NCI-H345 (cell line): Measurements from ENCODE around the gene FLNA.

Experiments
- DNase-seq: peaks from one replicate; lab custom pipeline; 2025; lab: John Stamatoyannopoulos, UW

The FLNA gene

GRCh38 chrX:154375156-154375504 lies 696 bp upstream of the FLNA start:
- DNase-seq, result no peak

- peak; percentile 72 for DNase-seq
Observed at GRCh38 chrX:154373340-154374306, 811 bp downstream of the FLNA start.

DNA sequence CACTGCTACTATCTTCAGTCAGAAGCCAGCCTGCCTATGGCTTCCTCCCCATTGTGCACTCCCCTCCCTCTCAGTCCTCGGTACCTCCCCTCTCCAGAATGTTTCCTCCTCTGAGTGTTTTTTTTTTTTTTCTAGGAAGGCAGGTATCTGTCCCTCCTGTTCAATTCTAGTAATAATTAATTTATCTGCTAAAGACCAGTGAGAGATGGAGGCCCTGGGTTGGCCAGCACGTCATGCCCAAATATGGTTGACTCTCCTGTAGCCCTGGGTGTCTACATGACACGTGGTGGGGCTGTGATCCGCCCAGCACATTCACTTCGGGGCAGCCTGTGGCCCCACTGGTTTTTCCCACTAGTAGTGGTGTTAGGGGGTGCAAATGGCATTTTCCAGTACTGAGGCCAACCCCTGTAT lies 1.8 kb downstream of the FLNA start:
- no peak for DNase-seq

GRCh38 chrX:154371789-154372300 lies 2.6 kb downstream of the FLNA start:
- DNase-seq, result peak; percentile 35

- DNase-seq, result peak; percentile 93
Observed at GRCh38 chrX:154371017-154371788, 3.2 kb downstream of the FLNA start.

DNA sequence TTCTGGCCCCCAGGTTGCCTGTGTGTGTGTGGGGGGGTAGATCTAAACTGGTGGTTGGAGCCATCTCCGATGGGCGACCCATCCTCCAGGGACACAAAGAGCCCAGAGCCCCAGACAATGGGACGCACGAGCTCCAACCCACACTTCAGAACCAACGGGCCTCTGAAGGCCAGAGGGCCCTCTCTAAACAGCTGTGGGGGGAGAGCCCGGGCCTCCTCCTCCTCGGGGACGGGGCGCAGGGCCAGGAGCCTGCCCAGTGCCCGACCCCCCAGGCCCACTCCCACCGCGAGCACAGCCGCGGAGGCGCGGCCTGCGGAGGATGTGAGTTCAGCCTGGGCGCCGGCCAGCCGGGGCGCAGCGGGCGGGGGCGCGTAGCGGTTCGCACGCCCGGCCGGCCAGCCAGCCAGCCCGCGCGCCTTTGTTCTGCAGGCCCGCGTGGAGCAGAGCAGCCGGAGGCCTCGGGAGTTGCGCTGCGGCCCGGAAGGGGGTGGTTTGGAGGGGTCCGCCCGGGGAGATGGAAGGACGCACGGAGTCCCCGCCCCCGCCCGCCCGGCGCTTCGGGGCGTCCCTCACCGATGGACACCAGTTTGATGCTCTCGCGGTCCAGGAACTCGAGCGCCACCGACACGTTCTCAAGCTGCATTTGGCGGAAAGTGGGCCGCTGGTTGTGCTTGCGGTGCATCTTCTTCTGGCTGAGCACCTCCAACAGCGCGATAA lies 4.0 kb downstream of the FLNA start:
- no peak for DNase-seq

DNA sequence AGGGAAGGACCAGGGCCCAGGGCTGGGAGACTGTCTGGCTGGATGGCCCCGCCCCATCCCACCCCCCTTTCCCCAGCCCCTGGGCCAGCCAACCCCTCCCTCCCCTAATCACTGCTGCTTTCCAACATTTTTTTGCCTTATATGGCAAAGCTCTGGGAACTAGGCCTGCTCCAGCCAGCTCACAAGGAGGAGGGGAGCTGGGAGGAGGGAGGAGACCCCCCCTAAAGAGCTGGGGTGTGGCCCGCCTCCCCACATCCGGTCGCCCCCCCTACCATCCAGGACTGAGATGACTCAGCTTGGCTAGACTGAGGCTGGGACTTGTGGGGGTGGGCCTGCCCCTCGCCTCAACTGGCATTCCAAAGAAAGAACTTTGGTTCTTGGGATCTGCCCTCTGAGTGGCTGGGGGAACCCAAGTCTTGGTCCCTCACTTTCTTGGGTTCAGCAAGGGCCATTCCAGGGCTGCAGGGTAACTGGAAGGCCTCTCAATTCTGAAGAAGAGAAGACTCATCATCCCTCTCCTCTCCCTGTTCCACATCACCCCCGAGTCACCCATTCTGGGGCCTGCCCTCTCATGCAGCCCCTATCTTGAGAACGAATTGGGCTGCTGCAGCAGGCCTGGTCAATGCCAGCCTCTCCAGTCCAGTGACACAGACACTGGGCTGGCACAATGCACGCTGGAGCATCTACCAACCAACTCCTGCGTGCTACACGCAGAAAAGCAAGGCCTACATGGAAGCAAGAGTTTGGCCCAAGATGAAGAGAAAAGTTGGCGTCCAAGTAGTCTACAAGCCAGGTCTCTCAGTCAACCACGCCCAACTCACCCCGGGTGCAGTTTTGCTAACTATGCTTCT lies 4.8 kb downstream of the FLNA start:
- DNase-seq, result peak; percentile 35

DNA sequence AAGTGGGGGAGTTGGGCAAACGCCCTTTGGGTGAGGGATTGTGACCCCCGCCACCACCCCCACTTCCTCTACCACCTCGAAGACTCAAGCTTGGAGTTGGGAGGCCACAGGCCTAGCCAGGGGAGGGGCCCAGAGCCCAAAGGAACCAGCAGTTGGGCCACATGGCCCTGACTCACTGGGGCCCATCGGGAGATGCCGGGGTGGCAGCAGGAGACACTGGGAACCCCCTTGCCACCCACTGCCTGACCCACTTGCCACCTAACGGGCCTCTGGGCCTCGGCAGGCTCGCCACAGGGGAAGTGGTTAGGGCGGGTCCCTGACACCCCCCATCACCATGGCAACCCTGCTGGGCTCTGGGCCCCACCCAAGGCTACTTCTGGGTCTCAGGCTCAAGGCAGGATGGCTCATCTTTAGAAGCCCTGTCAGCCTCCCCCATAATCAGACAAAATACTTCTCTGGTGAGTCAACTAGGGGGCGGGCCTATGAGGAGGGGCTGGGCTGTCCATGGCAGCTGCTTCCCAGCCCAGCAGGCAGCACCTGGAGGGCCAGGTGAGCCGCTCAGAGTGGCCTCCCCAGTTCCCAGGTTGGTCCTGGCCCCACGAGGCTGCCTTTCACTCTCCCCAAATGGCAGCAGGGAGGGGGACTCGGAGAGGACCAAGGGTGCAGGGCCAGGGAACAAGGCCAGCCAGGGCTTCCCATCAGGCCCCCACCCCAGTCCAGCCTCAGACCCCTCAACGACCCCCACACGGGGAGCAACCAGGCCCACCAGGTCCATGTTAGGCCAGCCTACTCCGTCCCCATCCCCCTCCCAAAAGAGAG lies 5.6 kb downstream of the FLNA start:
- peak; percentile 58 for DNase-seq

DNA sequence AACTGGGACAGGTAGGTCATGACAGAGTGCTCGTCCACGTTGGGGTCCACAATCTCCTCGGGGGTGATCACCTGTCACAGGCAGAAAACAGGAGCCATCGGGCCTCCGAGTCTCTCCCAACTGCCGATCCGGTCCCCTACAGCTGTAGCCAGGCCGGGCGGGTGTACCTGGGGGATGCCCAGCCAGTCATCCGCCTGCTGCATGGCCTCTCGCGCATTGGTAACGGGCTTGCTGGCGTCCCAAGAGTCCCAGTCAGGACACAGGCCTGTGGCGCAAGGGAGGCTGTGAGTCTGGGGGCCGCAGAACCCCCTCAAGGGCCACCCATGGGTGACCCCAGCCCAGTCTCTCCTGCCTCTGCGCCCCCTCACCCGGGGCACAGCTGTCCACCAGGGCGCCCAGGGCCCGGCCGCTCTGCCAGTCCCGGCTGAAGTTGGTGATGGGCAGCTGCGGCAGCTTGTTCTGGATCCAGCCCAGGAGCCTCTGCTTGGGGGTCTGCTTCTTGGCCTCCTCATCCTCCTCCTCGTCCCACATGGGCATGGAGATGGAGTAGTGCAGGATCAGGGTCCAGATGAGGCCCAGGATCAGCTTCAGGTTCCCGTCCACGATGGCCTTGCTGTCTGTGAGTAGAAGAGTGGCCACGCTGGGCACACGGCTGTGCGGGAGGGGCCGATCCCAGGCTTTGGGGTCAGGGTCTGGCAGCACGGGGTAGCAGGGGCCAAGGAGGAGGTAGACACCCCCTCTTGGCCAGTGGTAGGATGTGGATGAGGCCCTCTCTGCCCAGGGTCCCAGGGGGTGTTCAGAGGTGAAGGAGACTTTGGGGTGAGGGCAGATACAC lies 6.7 kb downstream of the FLNA start:
- DNase-seq, result no peak

- DNase-seq, result no peak
Observed at GRCh38 chrX:154366666-154367055, 7.8 kb downstream of the FLNA start.

DNA sequence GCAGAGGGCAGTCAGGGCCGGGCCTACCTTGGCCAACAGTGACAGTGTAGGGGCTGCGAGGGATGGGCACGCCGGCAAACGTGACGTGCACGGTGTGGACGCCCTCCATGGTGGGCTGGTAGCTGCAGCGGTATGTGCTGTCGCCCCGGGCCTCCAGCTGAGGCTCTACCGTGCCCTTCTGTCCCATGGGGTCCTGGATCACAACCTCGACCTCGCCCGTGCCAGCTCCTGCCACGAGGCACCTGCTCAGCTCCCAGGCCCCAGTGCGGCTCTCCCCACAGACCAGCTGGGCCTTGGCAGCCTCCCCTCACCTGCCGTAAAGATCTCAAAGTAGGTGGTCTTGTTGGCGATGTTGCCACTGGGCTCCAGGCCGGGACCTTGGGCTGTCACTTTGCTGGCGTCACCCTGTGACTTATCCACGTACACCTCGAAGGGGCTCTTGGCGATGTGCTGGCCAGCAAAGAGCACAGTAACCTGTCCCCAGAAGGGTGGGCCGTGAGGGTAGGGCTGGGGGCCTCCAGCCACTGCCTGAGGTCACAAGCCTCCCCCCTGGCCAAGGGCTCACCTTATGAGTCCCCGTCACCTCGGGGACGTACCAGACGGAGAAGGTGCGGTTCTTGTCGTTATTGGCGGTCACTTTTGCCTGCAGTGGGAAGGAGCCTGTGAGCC lies 8.3 kb downstream of the FLNA start:
- DNase-seq, result no peak

- no peak for DNase-seq
Observed at GRCh38 chrX:154365052-154365600, 9.3 kb downstream of the FLNA start.

DNA sequence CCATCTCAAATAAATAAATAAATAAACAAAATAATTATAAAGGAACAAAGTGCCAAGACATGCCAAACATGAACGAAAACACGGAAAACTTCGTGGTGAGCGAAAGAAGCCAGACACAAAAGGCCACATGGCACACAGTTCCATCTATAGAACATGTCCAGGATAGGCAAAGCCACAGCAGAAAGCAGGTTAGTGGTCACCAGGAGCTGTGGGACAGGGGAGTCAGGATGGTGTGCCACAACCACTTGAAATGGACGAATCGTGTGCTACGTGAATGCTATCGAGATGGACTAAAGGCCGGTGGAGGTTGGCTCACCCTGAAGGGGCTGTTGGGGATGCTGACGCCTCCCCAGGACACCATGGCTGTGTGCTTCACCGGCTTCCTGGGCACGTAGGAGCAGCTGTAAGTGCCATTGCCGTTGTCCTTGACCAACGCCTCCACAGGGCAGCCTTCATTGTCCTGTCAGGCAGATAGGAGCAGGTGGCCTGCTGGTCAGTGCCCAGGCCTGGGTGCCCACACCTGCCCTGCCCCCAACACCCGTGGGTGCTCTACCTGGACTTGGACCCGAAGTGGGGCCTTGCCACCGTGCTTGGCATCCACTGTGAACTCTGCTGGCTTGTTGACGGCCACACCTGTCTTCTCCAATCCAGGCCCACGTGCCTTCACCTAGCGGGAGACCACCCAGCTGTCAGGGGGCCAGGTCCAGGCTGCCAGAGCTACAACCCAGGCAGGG lies 10.6 kb downstream of the FLNA start:
- DNase-seq, result no peak

- DNase-seq, result no peak
Observed at GRCh38 chrX:154362085-154362742, 12.2 kb downstream of the FLNA start.

DNA sequence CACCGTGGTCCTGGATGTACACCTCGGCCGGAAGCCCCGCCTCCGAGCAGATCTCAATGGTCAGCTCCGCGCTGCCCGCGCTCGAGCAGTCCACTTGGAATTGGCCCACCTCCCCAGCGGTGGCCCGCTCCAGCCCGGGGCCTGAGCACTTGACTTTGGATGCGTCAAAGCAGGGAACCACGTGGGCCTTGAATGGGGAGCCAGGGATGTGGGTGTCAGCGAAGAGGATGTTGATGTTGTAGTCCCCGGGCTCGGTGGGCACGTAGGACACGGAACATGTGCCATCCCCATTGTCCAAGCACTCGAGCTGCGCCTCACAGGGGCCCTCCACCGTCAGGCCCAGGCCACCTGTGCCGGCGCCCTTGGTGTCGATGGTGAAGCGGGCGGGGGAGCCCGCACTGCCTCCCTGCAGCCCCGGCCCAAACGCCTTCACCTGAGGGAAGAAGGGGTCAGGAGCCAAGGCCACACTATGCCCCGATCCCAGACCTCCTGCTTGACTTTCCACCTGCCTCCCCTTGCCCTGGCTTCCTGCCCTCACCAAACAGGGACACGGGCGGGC lies 14.2 kb downstream of the FLNA start:
- DNase-seq, result no peak

GRCh38 chrX:154359362-154360154 lies 14.9 kb downstream of the FLNA start:
- DNase-seq, result no peak
